ENCODE measurements around the gene CEP68. TPM values are rescaled to one million over a fixed set of nuclear protein-coding genes. Genes with fewer than 3 reads are reported as not detected.

CEP68 gene
- total RNA-seq, 1 donor from 2014 or later, result 25.0 TPM

GRCh38 chr2:65075176-65075575 lies 19.0 kb downstream of the CEP68 start:
- Histone ChIP-seq H3K4me1 (peaks cover 51% of the 10 kb centered on the region), H3K9me3 (no peaks in the 10 kb centered on the region), H3K27me3 (no peaks in the 10 kb centered on the region), H3K36me3 (peaks cover 0 to 46% of the 10 kb centered on the region in 2 donors), H3K27ac (peak overlapping the region; percentile 45), H3K4me3 (no peak overlapping the region)
- no peak for TF ChIP-seq POLR2A (IDR thresholded peaks at IDR 0.05)
- TF ChIP-seq CTCF (IDR thresholded peaks at IDR 0.05), result no peak
- no peak for TF ChIP-seq POLR2AphosphoS5 (IDR thresholded peaks at IDR 0.05; ENCODE audit: insufficient read depth in 1 of 2, low read depth in 1 of 2)
- intact Hi-C loops (cut with DNase I), result no loop called here
- no peak for DNase-seq (ENCODE audit: extremely low spot score in 2 of 2)

DNA sequence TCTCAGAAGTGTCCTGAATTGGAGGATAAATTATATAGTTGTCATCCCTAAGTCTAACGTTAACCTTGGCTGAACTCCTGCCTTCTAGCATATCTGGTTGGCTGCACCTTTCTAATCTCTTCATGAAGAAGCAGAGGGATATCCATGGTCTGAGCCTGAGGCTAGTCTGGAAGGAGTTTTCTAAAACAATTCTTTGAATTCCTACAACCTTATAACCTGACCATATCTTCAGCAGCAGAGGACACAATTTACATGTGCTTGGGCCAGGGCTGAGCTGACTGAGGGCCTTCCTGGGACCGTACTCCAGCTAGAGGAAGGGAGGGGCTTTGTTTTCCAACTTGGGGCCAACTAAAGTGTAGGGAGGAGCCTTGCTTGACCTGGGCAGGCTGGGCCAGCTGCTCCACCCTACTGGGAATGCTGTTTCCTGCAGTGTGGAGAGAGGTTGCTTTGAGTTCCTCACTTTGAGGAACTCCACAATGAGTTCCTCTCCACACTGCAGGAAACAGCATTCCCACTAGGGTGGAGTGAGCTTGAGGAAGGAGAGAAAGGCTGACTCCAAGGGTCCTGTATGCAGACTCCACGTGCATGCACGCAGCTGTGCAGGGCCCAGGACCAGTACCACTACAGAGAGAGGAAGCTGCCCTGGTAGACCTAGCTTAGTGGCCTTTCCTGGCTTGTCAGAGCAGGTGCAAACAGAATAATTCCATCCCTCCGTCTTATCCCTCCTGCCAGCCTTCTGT lies 19.6 kb downstream of the CEP68 start:
- TF ChIP-seq CTCF (IDR thresholded peaks at IDR 0.05) (no peak), POLR2A (IDR thresholded peaks at IDR 0.05) (no peak), POLR2AphosphoS5 (IDR thresholded peaks at IDR 0.05; ENCODE audit: insufficient read depth in 1 of 2, low read depth in 1 of 2) (no peak)
- DNase-seq (ENCODE audit: extremely low spot score in 2 of 2), result peak in 1 of 2 donors; percentile 83
- Histone ChIP-seq H3K27ac (peak overlapping the region; percentile 45), H3K4me1 (peaks cover 45% of the 10 kb centered on the region), H3K4me3 (no peak overlapping the region), H3K36me3 (peaks cover 0 to 46% of the 10 kb centered on the region in 2 donors), H3K27me3 (no peaks in the 10 kb centered on the region), H3K9me3 (no peaks in the 10 kb centered on the region)
- intact Hi-C loops (cut with DNase I), result no loop called here

DNA sequence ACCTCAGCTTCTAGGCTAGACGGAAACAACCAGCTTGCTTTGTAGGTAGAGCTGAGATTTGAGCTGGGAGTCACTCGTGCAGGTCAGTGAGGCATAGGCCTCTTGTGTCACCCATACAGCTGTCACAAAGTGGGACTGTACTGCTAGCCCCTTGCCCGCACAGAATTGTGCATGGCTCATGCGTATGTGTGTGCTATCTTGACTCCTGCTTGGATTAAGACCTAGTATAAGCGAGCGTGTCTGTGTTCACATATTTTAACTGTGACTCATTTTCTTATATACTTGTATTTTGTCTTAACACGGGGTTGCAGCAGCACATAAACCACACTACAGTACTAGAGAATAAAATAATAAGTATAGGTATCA lies 20.1 kb downstream of the CEP68 start:
- H3K27ac ChIP-seq, result peak overlapping the region; percentile 45
- no peak for DNase-seq (ENCODE audit: extremely low spot score in 2 of 2)
- H3K36me3 ChIP-seq, result peaks cover 0 to 46% of the 10 kb centered on the region in 2 donors
- TF ChIP-seq POLR2A (IDR thresholded peaks at IDR 0.05) (no peak), CTCF (IDR thresholded peaks at IDR 0.05) (no peak), POLR2AphosphoS5 (IDR thresholded peaks at IDR 0.05; ENCODE audit: insufficient read depth in 1 of 2, low read depth in 1 of 2) (no peak)
- H3K4me3 ChIP-seq, result no peak overlapping the region
- H3K4me1 ChIP-seq, result peaks cover 39% of the 10 kb centered on the region
- H3K9me3 ChIP-seq, result no peaks in the 10 kb centered on the region
- intact Hi-C loops (cut with DNase I), result no loop called here
- no peaks in the 10 kb centered on the region for H3K27me3 ChIP-seq

DNA sequence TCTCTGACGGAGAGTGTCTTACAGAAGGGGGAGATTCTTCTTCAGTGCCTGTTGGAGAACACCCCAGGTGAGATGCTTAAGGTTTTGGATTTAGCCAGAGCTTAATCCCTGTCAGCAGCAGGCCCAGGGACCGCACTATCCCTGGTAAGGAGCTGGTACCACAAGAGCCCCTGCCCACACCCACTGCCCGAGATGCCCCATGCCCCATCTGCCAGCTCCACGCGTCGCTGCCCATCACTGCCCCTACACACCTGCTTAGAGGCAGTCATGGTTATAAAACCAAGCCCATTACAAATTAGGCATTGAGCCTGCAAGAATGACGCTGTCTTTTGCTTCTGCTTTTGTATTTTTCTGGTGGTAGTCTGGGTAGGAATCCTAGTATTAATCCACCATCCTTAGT lies 21.7 kb downstream of the CEP68 start:
- peaks cover 0 to 38% of the 10 kb centered on the region in 2 donors for H3K36me3 ChIP-seq
- H3K4me1 ChIP-seq, result peaks cover 34% of the 10 kb centered on the region
- intact Hi-C loops (cut with DNase I), result no loop called here
- TF ChIP-seq POLR2AphosphoS5 (IDR thresholded peaks at IDR 0.05; ENCODE audit: insufficient read depth in 1 of 2, low read depth in 1 of 2), result no peak
- TF ChIP-seq POLR2A (IDR thresholded peaks at IDR 0.05), result no peak
- no peak for DNase-seq (ENCODE audit: extremely low spot score in 2 of 2)
- H3K4me3 ChIP-seq, result no peak overlapping the region
- H3K27ac ChIP-seq, result no peak overlapping the region
- no peaks in the 10 kb centered on the region for H3K9me3 ChIP-seq
- H3K27me3 ChIP-seq, result no peaks in the 10 kb centered on the region

DNA sequence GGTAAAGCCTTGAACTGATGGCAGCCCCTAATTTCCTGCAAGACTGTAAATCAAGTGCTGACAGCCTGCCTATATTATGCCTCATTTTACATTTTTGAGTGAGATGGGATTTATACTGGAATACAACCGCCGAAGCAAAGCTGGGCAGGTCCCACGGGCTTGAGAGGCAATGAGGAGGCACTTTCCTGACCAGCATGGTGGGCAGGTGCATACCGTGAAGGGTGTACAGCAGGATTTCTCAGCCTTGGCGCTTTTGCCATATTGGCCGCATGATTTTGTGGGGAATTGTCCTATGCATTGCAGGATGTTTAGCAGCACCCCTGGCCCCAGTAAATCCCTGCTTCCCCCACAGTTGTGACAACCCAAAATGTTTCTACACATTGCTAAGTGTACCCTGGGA lies 22.8 kb downstream of the CEP68 start:
- Histone ChIP-seq H3K27me3 (no peaks in the 10 kb centered on the region), H3K9me3 (no peaks in the 10 kb centered on the region), H3K27ac (no peak overlapping the region), H3K36me3 (peaks cover 0 to 45% of the 10 kb centered on the region in 2 donors), H3K4me3 (no peak overlapping the region), H3K4me1 (peaks cover 29% of the 10 kb centered on the region)
- TF ChIP-seq POLR2AphosphoS5 (IDR thresholded peaks at IDR 0.05; ENCODE audit: insufficient read depth in 1 of 2, low read depth in 1 of 2) (no peak), CTCF (IDR thresholded peaks at IDR 0.05) (no peak)
- intact Hi-C loops (cut with DNase I), result no loop called here
- DNase-seq (ENCODE audit: extremely low spot score in 2 of 2), result no peak
